Activated naive CD8-positive, alpha-beta T cell treated with anti-CD3 and anti-CD28 coated beads, Interleukin-2, amount 50 U/mL, for 16 hours (primary cell): ENCODE measurements around the gene FADS2.
A peak's percentile ranks its signal among the peaks of the same experiment; 100 is the strongest.

Experiments used
- DNase-seq: peaks from one replicate; pipeline ENCODE4 v3.0.0-alpha.2; 2020; ENCODE audit warnings: low read depth, low spot score

FADS2 gene

GRCh38 chr11:61827571-61828378 is at the start of gene FADS2:
TSS of gene FADS2 (plus strand) at chr11:61828300. CDS start at chr11:61828391, 91 bp downstream.
- DNase-seq, result no peak

DNA sequence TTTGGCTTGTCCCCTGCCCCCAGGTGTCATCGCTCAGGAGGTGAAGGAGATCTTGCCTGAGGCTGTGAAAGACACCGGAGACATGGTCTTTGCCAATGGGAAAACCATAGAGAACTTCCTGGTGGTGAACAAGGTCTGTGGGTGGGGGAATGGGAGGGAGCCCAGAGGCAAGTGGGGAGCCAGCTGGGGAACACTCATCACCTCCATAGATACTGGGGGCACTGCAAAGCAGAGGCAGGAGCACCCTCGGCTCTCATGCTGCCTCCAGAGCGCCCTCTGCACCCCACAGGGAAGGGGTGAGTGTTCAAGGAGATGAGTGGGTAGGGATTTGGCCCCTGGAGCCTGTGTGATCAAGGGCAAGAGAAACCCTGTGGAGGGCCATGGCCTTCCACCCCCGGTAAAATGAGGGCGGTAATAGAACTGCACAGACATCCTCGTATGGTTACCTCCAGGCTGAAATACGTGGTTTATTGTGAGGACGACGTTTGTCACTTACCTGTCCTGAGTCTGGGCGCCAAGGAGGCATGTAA is 49.7 kb upstream of the FADS2 start:
- no peak for DNase-seq

GRCh38 chr11:61778920-61779650 is 49.0 kb upstream of the FADS2 start:
- DNase-seq, result no peak

GRCh38 chr11:61779666-61780525 is 48.2 kb upstream of the FADS2 start:
- DNase-seq, result no peak

- DNase-seq, result no peak
These were observed 47.4 kb upstream of the FADS2 start for GRCh38 chr11:61780581-61781162.

DNA sequence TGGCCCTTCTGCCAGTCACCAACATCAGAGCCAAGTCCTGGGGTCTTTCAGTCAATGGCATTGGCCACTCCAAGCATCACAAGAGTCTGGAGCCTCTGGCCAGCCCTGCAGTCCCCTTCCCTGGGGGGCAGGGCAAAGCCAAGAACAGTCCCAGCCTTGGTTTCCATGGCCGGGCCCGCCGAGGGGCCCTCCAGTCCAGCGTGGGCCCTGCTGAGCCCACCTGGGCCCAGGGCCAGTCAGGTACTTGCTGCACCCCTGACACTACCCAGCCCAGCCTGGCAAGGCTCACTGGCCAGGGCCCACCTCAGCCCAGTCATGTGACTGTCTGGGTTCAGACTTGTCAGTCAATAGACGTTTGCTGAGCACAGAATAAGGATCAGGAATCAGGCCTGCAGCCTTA is 46.5 kb upstream of the FADS2 start:
- DNase-seq, result no peak

DNA sequence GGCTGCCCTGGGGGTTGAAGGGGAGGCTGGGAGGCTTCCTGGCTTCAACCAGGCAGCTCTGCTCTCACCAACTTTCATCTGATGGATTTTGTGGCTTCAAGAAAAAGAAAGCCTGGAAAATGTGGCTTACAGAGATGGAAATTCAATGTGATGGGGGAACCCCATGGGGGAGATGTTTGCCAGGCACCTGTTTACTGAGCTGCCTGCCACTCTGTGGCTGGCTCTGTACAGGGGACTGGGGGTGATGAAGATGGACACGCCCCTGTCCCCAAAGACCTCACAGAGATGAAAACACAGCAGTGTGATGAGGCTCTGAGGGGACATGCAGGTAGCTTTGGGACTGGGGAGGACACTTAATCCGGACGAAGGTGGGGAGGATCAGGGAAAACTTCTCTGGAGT is 45.8 kb upstream of the FADS2 start:
- no peak for DNase-seq

GRCh38 chr11:61782841-61783240 is 45.3 kb upstream of the FADS2 start:
- DNase-seq, result no peak

DNA sequence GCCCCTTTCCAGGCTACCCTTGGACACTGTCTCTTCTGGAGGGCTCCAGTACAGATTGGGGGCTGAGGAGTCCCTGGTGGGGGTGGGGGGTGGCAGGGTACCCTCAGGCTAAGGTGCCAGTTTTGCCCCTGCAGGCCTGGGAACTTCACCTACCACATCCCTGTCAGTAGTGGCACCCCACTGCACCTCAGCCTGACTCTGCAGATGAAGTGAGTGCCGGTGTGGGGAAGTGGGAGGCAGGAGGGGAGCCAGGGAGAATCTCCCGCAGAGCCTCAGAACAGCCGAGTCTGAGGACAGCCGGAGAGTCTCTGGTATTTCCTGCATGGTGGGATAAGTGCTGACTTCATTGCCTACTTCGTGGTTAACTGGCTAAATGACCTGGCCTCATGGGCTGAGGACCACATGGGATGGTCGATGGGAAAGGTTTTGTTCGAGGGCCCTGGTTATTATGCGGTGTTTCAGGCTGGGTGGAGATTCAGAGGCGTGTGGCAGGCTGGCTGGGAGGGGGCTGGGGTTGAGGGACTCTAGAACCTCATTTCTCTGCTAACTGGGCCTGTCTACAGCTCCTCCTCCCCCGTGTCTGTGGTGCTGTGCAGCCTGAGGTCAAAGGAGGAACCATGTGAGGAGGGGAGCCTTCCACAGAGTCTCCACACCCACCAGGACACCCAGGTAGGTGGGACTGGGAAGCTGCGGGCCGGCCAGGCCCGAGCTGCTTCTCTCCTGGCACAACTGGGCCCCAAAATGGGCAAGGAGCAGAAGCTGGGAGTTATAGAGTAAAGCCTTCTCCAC is 44.2 kb upstream of the FADS2 start:
- no peak for DNase-seq

DNA sequence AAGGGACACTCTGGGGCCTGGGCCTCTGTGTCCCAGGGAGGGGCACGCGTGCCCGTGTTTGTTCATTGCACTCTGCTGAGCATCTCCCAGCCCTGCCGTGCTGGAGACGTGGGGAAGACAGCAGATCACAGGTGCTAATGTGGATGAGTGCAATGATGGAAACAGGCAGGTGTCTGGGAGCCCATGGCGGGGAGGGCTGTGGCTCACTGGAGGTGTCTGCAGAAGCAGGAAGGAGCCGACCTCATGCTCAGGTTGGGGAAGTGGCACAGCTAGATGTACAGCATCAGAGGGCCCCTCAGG is 43.6 kb upstream of the FADS2 start:
- DNase-seq, result no peak

DNA sequence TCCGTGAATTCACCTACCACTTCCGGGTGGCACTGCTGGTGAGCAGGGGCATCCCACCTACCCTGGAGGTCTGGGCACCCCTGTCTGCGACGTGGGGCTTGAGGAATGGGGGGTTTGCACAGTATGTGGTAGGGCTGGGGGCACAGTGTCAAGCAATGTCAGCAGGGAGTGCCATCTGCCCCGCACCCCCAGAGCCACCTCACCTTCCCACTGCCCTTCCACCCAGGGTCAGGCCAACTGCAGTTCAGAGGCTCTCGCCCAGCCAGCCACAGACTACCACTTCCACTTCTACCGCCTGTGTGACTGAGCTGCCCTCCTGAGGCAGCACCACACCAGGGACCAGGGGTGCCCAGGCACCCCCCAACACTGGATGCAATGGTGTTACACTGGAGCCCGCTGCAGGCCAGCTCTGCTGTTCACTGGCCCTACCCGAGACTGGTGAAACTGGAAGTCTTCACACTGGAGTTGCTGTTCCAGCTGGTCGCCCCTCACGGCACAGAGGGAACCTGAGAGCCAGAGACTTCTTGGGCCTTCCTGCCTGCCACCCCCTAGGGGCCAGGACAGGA is 42.2 kb upstream of the FADS2 start:
- no peak for DNase-seq

DNA sequence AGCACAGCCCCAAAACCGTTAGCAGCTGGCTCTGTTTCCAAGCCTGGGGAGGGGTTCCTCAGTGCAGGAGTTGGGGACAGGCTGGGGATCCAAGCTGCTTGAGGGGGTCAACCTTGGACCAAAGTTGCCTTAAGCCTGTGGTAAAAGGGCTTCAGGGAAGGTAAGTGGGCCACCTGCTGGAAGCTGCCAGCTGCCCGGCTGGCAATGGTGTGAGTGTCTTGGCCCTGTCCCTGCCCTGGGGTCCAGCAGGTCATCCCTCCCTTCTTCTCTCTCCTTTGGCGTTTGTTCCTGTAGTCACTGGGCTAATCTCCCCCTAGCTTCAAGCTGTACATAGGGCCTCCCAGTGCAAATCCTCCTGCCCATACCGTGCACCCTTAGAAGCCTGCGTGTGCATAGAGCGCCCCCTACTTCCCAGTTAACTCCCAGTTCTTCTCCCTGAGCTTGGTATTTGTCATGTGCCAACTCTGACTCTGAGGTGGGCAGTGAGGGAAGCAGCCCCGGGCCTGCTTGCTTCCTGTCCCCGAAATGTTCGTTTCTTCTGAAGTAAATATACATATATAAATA is 40.1 kb upstream of the FADS2 start:
- DNase-seq, result no peak

GRCh38 chr11:61791737-61792309 is 36.3 kb upstream of the FADS2 start:
- DNase-seq, result no peak

GRCh38 chr11:61792310-61793082 is 35.6 kb upstream of the FADS2 start, which contains the start of the genes FEN1 and TMEM258:
TSS of gene FEN1 (plus strand) at chr11:61792911. CDS start at chr11:61795362, 2,451 bp downstream.
TSS of gene TMEM258 (minus strand) at chr11:61792599. CDS start at chr11:61792558, 41 bp downstream.
- peak; percentile 67 for DNase-seq

- no peak for DNase-seq
These were observed 34.8 kb upstream of the FADS2 start for GRCh38 chr11:61793083-61793828.

GRCh38 chr11:61793829-61794204 is 34.3 kb upstream of the FADS2 start:
- no peak for DNase-seq

GRCh38 chr11:61794579-61794978 is 33.5 kb upstream of the FADS2 start:
- no peak for DNase-seq

- no peak for DNase-seq
These were observed 32.6 kb upstream of the FADS2 start for GRCh38 chr11:61795459-61795858.
